ENCODE results near the gene ARL16. TPM values are rescaled to one million over a fixed set of nuclear protein-coding genes. Genes with fewer than 3 reads are reported as not detected.

The ARL16 gene
- total RNA-seq, 1 donor from 2014 or later: 53.7 TPM

- TF ChIP-seq CTCF (conservative IDR thresholded peaks at IDR 0.05): no peak
- Mint-ChIP-seq H3K27me3 (ENCODE audit: low read depth) (no peaks in the 10 kb centered on the region), H3K36me3 (ENCODE audit: low read depth) (no peaks in the 10 kb centered on the region), H3K4me3 (peak overlapping the region; percentile 74), H3K27ac (ENCODE audit: unreplicated experiment) (no peak overlapping the region), H3K9me3 (no peaks in the 10 kb centered on the region), H3K4me1 (peaks cover 14% of the 10 kb centered on the region)
- no peak for DNase-seq (ENCODE audit: low read depth, low spot score)
Measured at GRCh38 chr17:81640011-81640410, 43.6 kb downstream of the ARL16 start.

- H3K4me3 Mint-ChIP-seq: peak overlapping the region; percentile 82
- no peak for DNase-seq (ENCODE audit: low read depth, low spot score)
- H3K36me3 Mint-ChIP-seq (ENCODE audit: low read depth): no peaks in the 10 kb centered on the region
- no peaks in the 10 kb centered on the region for H3K27me3 Mint-ChIP-seq (ENCODE audit: low read depth)
- H3K9me3 Mint-ChIP-seq: no peaks in the 10 kb centered on the region
- H3K27ac Mint-ChIP-seq (ENCODE audit: unreplicated experiment): no peak overlapping the region
- H3K4me1 Mint-ChIP-seq: peaks cover 14% of the 10 kb centered on the region
- TF ChIP-seq CTCF (conservative IDR thresholded peaks at IDR 0.05): no peak
Measured at GRCh38 chr17:81638683-81639082, 44.9 kb downstream of the ARL16 start.

- Mint-ChIP-seq H3K4me3 (peak within 1 kb of the TSS; percentile 96), H3K27me3 (ENCODE audit: low read depth) (no peaks in the 10 kb centered on the region), H3K36me3 (ENCODE audit: low read depth) (no peaks in the 10 kb centered on the region), H3K4me1 (peaks cover 14% of the 10 kb centered on the region), H3K27ac (ENCODE audit: unreplicated experiment) (peak within 1 kb of the TSS; percentile 96), H3K9me3 (no peaks in the 10 kb centered on the region)
- DNase-seq (ENCODE audit: low read depth, low spot score): peak; percentile 88
- TF ChIP-seq CTCF (conservative IDR thresholded peaks at IDR 0.05): no peak
Measured at GRCh38 chr17:81636505-81637288, 46.9 kb downstream of the ARL16 start, which contains the start of the genes NPLOC4 and TSPAN10. TSS of gene NPLOC4 (minus strand) at chr17:81637112. CDS start at chr17:81636930, 182 bp downstream. TSS of gene TSPAN10 (plus strand) at chr17:81637196. CDS start at chr17:81642413, 5,217 bp downstream.

- no peaks in the 10 kb centered on the region for H3K9me3 Mint-ChIP-seq
- no peak for TF ChIP-seq CTCF (conservative IDR thresholded peaks at IDR 0.05)
- peak overlapping the region; percentile 96 for H3K27ac Mint-ChIP-seq (ENCODE audit: unreplicated experiment)
- peaks cover 14% of the 10 kb centered on the region for H3K4me1 Mint-ChIP-seq
- H3K36me3 Mint-ChIP-seq (ENCODE audit: low read depth): no peaks in the 10 kb centered on the region
- peak overlapping the region; percentile 96 for H3K4me3 Mint-ChIP-seq
- no peak for DNase-seq (ENCODE audit: low read depth, low spot score)
- no peaks in the 10 kb centered on the region for H3K27me3 Mint-ChIP-seq (ENCODE audit: low read depth)
Measured at GRCh38 chr17:81635973-81636504, 47.6 kb downstream of the ARL16 start.

- TF ChIP-seq CTCF (conservative IDR thresholded peaks at IDR 0.05): no peak
- Mint-ChIP-seq H3K9me3 (no peaks in the 10 kb centered on the region), H3K4me1 (peaks cover 14% of the 10 kb centered on the region), H3K36me3 (ENCODE audit: low read depth) (no peaks in the 10 kb centered on the region), H3K4me3 (peak overlapping the region; percentile 96), H3K27ac (ENCODE audit: unreplicated experiment) (no peak overlapping the region), H3K27me3 (ENCODE audit: low read depth) (no peaks in the 10 kb centered on the region)
- DNase-seq (ENCODE audit: low read depth, low spot score): no peak
Measured at GRCh38 chr17:81635431-81635830, 48.2 kb downstream of the ARL16 start.

Data from neural crest cell (in vitro differentiated cells).